ENCODE data around the gene RPL31.

The RPL31 gene

GRCh38 chr2:101001691-101002561 lies at the start of gene RPL31:
RPL31 (plus strand) TSS chr2:101002289; CDS start chr2:101002702, 413 bp downstream.
- peak; percentile 72 for DNase-seq

GRCh38 chr2:100952512-100952911 lies 49.6 kb upstream of the RPL31 start:
- DNase-seq: no peak

GRCh38 chr2:100953406-100954043 lies 48.6 kb upstream of the RPL31 start:
- no peak for DNase-seq

- no peak for DNase-seq
Observed at GRCh38 chr2:100954044-100954420, 48.1 kb upstream of the RPL31 start.

GRCh38 chr2:100955226-100955625 lies 46.9 kb upstream of the RPL31 start:
- DNase-seq: no peak

GRCh38 chr2:100956081-100956480 lies 46.0 kb upstream of the RPL31 start:
- DNase-seq: no peak

- no peak for DNase-seq
Observed at GRCh38 chr2:100957996-100958653, 44.0 kb upstream of the RPL31 start.

- no peak for DNase-seq
Observed at GRCh38 chr2:100959225-100959880, 42.7 kb upstream of the RPL31 start.

GRCh38 chr2:100960688-100961087 lies 41.4 kb upstream of the RPL31 start:
- DNase-seq: no peak

GRCh38 chr2:100962366-100963025 lies 39.6 kb upstream of the RPL31 start:
- no peak for DNase-seq

- no peak for DNase-seq
Observed at GRCh38 chr2:100963026-100963375, 39.1 kb upstream of the RPL31 start.

- DNase-seq: no peak
Observed at GRCh38 chr2:100964222-100964621, 37.9 kb upstream of the RPL31 start.

- no peak for DNase-seq
Observed at GRCh38 chr2:100964681-100965169, 37.4 kb upstream of the RPL31 start.

- DNase-seq: no peak
Observed at GRCh38 chr2:100965596-100965995, 36.5 kb upstream of the RPL31 start.

GRCh38 chr2:100967716-100968115 lies 34.4 kb upstream of the RPL31 start:
- no peak for DNase-seq

GRCh38 chr2:100968146-100969145 lies 33.6 kb upstream of the RPL31 start:
- DNase-seq: no peak

GRCh38 chr2:100969998-100970397 lies 32.1 kb upstream of the RPL31 start:
- no peak for DNase-seq

GRCh38 chr2:100971221-100971620 lies 30.9 kb upstream of the RPL31 start:
- DNase-seq: no peak

- no peak for DNase-seq
Observed at GRCh38 chr2:100972452-100972851, 29.6 kb upstream of the RPL31 start.

- DNase-seq: no peak
Observed at GRCh38 chr2:100974712-100975520, 27.2 kb upstream of the RPL31 start.

- no peak for DNase-seq
Observed at GRCh38 chr2:100975521-100975785, 26.6 kb upstream of the RPL31 start.

Data from NCI-H1694 (cell line).